Upper lobe of left lung (tissue), 6 donors: ENCODE data around the gene SARS1. TPM values are rescaled to one million over a fixed set of nuclear protein-coding genes. Genes with fewer than 3 reads are reported as not detected.

Source experiments
- ATAC-seq, 2 donors: fragments of 200-7000 bp; cut with Tn5 transposase; one replicate each; pipeline ENCODE4 v1.9.1; 2022; ENCODE audit warnings: mild to moderate bottlenecking in 2 of 2, moderate library complexity in 2 of 2; ENCODE audit not compliant: low FRiP score in 2 of 2
- DNase-seq, 2 donors: peaks; one replicate each; pipeline ENCODE4 v3.0.0-alpha.2; 2019 to 2020
- H3K27ac ChIP-seq, 4 donors: fragments of 200-600 bp; sonication (generic); one replicate each; pipeline ENCODE4 v1.5.1; 2016 to 2019
- H3K27me3 ChIP-seq, 4 donors: fragments of 200-600 bp; sonication (generic); one replicate each; pipeline ENCODE4 v1.5.1; 2017 to 2019
- H3K36me3 ChIP-seq, 4 donors: fragments of 200-600 bp; sonication (generic); one replicate each; pipeline ENCODE4 v1.5.1; 2016 to 2019
- H3K4me1 ChIP-seq, 4 donors: fragments of 200-600 bp; sonication (generic); one replicate each; pipeline ENCODE4 v1.5.1; 2018 to 2019
- H3K4me3 ChIP-seq, 4 donors: fragments of 200-600 bp; sonication (generic); one replicate each; pipeline ENCODE4 v1.5.1; 2017 to 2019; ENCODE audit warnings: mild to moderate bottlenecking in 2 of 4, moderate library complexity in 1 of 4
- H3K9me3 ChIP-seq, 4 donors: fragments of 200-600 bp; sonication (generic); one replicate each; pipeline ENCODE4 v1.5.1; 2018 to 2019
- CTCF ChIP-seq, 6 experiments: fragments of 450-650 bp in 4 of 6; fragments of 200-600 bp in 2 of 6; sonication (generic) in 2 of 6; IDR thresholded peaks; one replicate each; pipeline ENCODE4 v1.5.1; 2016 to 2019; ENCODE audit warnings: antibody characterized with exemption in 6 of 6
- EP300 ChIP-seq, 4 donors: sonication (generic); formaldehyde crosslinking; IDR thresholded peaks; one replicate each; pipeline ENCODE4 v1.5.1; 2017; ENCODE audit warnings: antibody characterized with exemption in 4 of 4, control low read depth in 2 of 4
- POLR2A ChIP-seq, 4 donors: fragments of 450-650 bp; IDR thresholded peaks; one replicate each; pipeline ENCODE4 v1.5.1; 2016 to 2017; ENCODE audit warnings: antibody characterized with exemption in 4 of 4, mild to moderate bottlenecking in 2 of 4
- POLR2AphosphoS5 ChIP-seq, 2 donors: sonication (generic); formaldehyde crosslinking; IDR thresholded peaks; one replicate each; pipeline ENCODE4 v1.5.1; 2017; ENCODE audit warnings: antibody characterized with exemption in 2 of 2
- WGBS, 2 donors: methylation state at CpG; one replicate each; pipeline ENCODE4 v1.1.5; 2017 to 2018; 5-methylcytosine and 5-hydroxymethylcytosine counted together
- total RNA-seq, 6 donors: library from RNA; depleted of rRNA in 4 of 6; stranded (reverse); fragments of >200 nt in 4 of 6; gene quantifications; one replicate each; pipeline versions ENCODE4 v1.1.0 to v1.2.1, GENCODE V29; 2016 to 2021
- donor health status: DM: no; HTN: no; CAD: no; lungs with moderate emphysema.
- donor health status: DM: no; HTN: yes; CAD: no; lungs with severe emphysema.

The SARS1 gene
- total RNA-seq, 6 donors from 2014 or later: 126 to 212 (median 160) TPM

GRCh38 chr1:109251277-109252166 is 37.8 kb downstream of the SARS1 start:
- TF ChIP-seq EP300 (IDR thresholded peaks at IDR 0.05) (no peak), POLR2AphosphoS5 (IDR thresholded peaks at IDR 0.05) (no peak), POLR2A (IDR thresholded peaks at IDR 0.05) (no peak), CTCF (IDR thresholded peaks at IDR 0.05) (no peak)
- Histone ChIP-seq H3K9me3 (no peaks in the 10 kb centered on the region), H3K36me3 (no peaks in the 10 kb centered on the region), H3K4me1 (peaks cover 18 to 40% (median 26%) of the 10 kb centered on the region in 4 donors), H3K4me3 (no peak overlapping the region), H3K27ac (no peak overlapping the region), H3K27me3 (peaks cover 0 to 7% (median 2%) of the 10 kb centered on the region in 4 donors)
- ATAC-seq: no peak
- no peak for DNase-seq
- WGBS, 2 donors: 90 to 95% methylated on average over 8 to 32 of the region's 32 CpGs

- DNase-seq: no peak
- H3K9me3 ChIP-seq: no peaks in the 10 kb centered on the region
- no peak overlapping the region for H3K4me3 ChIP-seq
- peaks cover 0 to 7% (median 2%) of the 10 kb centered on the region in 4 donors for H3K27me3 ChIP-seq
- peaks cover 18 to 40% (median 26%) of the 10 kb centered on the region in 4 donors for H3K4me1 ChIP-seq
- no peak for ATAC-seq
- WGBS, 2 donors: 97 to 98% methylated on average over 14 to 31 of the region's 31 CpGs
- no peak for TF ChIP-seq CTCF (IDR thresholded peaks at IDR 0.05)
- no peak for TF ChIP-seq EP300 (IDR thresholded peaks at IDR 0.05)
- no peak for TF ChIP-seq POLR2AphosphoS5 (IDR thresholded peaks at IDR 0.05)
- no peak for TF ChIP-seq POLR2A (IDR thresholded peaks at IDR 0.05)
- H3K36me3 ChIP-seq: no peaks in the 10 kb centered on the region
- no peak overlapping the region for H3K27ac ChIP-seq
Observed at GRCh38 chr1:109252167-109252892, 38.6 kb downstream of the SARS1 start.

- no peak for ATAC-seq
- peak overlapping the region in 3 of 4 donors; percentile 57 to 58 (median 57) for H3K27ac ChIP-seq
Observed at GRCh38 chr1:109252893-109253802, 39.4 kb downstream of the SARS1 start.

More at GRCh38 chr1:109252893-109253802, 39.4 kb downstream of the SARS1 start:
- Histone ChIP-seq H3K27me3 (peaks cover 0 to 7% (median 2%) of the 10 kb centered on the region in 4 donors), H3K9me3 (no peaks in the 10 kb centered on the region), H3K36me3 (no peaks in the 10 kb centered on the region), H3K4me3 (no peak overlapping the region), H3K4me1 (peaks cover 18 to 40% (median 26%) of the 10 kb centered on the region in 4 donors)
- no peak for DNase-seq
- 85 to 90% methylated on average over 27 to 33 of the region's 33 CpGs for WGBS, 2 donors
- TF ChIP-seq POLR2AphosphoS5 (IDR thresholded peaks at IDR 0.05): no peak
- TF ChIP-seq POLR2A (IDR thresholded peaks at IDR 0.05): no peak
- TF ChIP-seq CTCF (IDR thresholded peaks at IDR 0.05): no peak
